Coronary artery (tissue), 2 donors: ENCODE measurements around the gene PTPRR.

Experiments used
- DNase-seq: peaks from one replicate; pipeline ENCODE4 v3.0.0-alpha.2; 2017; ENCODE audit warnings: low spot score
- H3K27ac ChIP-seq, 2 donors: fragments of 200-600 bp; sonication (generic); one replicate each; pipeline ENCODE4 v1.5.1; 2016 to 2019
- H3K4me3 ChIP-seq: fragments of 200-600 bp; sonication (generic); 2 replicates; pipeline ENCODE4 v1.5.1; 2016; ENCODE audit warnings: mild to moderate bottlenecking, moderate library complexity
- CTCF ChIP-seq: fragments of 200-600 bp; sonication (generic); IDR thresholded peaks from one replicate; pipeline ENCODE4 v1.5.1; 2019; ENCODE audit warnings: antibody characterized with exemption

The PTPRR gene

GRCh38 chr12:70830221-70831061 lies 90.1 kb downstream of the PTPRR start:
- DNase-seq = no peak
- no peak overlapping the region for H3K27ac ChIP-seq
- TF ChIP-seq CTCF = no peak
- no peak overlapping the region for H3K4me3 ChIP-seq

DNA sequence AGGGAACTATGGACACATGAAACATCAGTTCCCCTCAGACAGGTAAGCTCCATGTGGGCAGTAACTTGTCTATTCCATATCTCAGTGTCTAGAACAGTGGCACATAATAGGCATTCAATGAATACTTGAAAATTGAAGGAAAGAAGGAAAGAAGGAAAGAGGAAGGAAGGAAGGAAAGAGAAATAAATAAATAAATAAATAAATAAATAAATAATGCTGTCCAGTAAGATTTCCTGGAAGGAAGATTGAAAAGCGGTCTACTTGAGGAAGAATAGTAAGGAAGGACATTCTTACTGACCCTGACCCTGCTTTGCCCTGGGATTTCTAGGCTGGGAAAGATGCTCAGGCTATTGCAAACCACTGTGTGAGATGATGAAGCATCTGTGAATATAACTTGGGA lies 91.5 kb downstream of the PTPRR start:
- H3K4me3 ChIP-seq = no peak overlapping the region
- no peak for TF ChIP-seq CTCF
- H3K27ac ChIP-seq = no peak overlapping the region
- no peak for DNase-seq

DNA sequence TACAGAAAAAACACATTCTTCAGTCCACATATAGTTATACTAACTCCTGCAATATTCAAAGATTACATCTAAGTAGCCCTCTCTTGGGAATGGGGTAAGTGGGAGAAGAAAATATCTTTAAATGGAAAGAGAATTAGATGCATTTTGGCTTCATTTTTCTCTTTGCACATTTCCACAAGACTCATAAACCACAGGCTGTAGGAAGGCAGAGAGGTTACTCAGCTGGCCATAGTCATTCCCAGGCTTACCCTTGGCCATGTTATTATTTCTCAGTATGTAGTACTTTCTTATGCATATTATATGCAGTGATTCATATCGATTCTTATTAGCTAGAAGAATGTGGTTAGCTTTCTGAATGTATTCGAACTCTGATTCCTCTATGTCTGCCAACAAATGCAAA lies 92.2 kb downstream of the PTPRR start:
- no peak for DNase-seq
- Histone ChIP-seq H3K27ac (no peak overlapping the region), H3K4me3 (no peak overlapping the region)
- TF ChIP-seq CTCF = no peak

GRCh38 chr12:70826156-70826555 lies 94.4 kb downstream of the PTPRR start:
- Histone ChIP-seq H3K4me3 (no peak overlapping the region), H3K27ac (no peak overlapping the region)
- no peak for DNase-seq
- no peak for TF ChIP-seq CTCF

DNA sequence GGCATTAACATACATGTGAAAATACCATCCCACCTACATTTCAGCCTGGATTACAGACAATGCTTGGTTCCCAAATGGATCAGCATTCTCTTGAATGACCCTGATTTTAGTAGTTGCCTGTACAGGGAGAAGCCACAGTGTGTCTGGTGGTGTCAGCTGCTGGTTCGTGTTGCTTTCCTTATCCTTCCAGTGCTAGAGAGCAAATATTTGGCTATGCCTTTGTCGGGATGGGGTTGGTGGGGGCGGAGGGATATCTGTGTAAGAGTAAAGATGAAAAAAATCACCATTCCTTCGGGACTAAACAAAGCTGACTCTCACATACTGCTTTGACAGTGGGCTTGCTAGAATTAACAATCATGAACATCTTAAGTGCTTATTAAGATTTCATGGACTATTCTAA lies 96.0 kb downstream of the PTPRR start:
- DNase-seq = no peak

GRCh38 chr12:70823182-70823976 lies 97.2 kb downstream of the PTPRR start:
- no peak overlapping the region for H3K27ac ChIP-seq
- DNase-seq = no peak
- TF ChIP-seq CTCF = no peak
- H3K4me3 ChIP-seq = no peak overlapping the region

More for the DNA sequence above, 96.0 kb downstream of the PTPRR start:
- H3K27ac ChIP-seq = no peak overlapping the region
- no peak overlapping the region for H3K4me3 ChIP-seq
- TF ChIP-seq CTCF = no peak
